Testis (tissue), 3 donors: Measurements from ENCODE around the gene STAC3. TPM values are rescaled to one million over a fixed set of nuclear protein-coding genes. Genes with fewer than 3 reads are reported as not detected.

Source experiments
- DNase-seq: peaks from one replicate; pipeline ENCODE4 v3.0.0-alpha.2; 2019
- H3K27ac ChIP-seq, 2 donors: fragments of 200-600 bp; sonication (generic); one replicate each; pipeline ENCODE4 v1.5.1; 2019
- H3K27me3 ChIP-seq: fragments of 200-600 bp; sonication (generic); one replicate; pipeline ENCODE4 v1.5.1; 2019
- H3K36me3 ChIP-seq: fragments of 200-600 bp; sonication (generic); one replicate; pipeline ENCODE4 v1.5.1; 2017; ENCODE audit warnings: low read depth; ENCODE audit errors: missing control alignments
- H3K4me1 ChIP-seq: fragments of 200-600 bp; sonication (generic); one replicate; pipeline ENCODE4 v1.5.1; 2019
- H3K4me3 ChIP-seq, 2 donors: fragments of 200-600 bp; sonication (generic); one replicate each; pipeline ENCODE4 v1.5.1; 2017 to 2019
- H3K9me3 ChIP-seq: fragments of 200-600 bp; sonication (generic); one replicate; pipeline ENCODE4 v1.5.1; 2017
- CTCF ChIP-seq, 3 experiments: fragments of 450-650 bp in 2 of 3; fragments of 200-600 bp in 1 of 3; sonication (generic) in 1 of 3; IDR thresholded peaks; one replicate each; pipeline ENCODE4 v1.5.1; 2016 to 2019; ENCODE audit warnings: antibody characterized with exemption in 3 of 3, mild to moderate bottlenecking in 2 of 3, moderate library complexity in 1 of 3
- POLR2A ChIP-seq: fragments of 450-650 bp; IDR thresholded peaks from one replicate; pipeline ENCODE4 v1.6.1; 2017; ENCODE audit warnings: antibody characterized with exemption, mild to moderate bottlenecking, moderate library complexity
- WGBS, 2 donors: methylation state at CpG; one replicate each; pipeline ENCODE4 v1.1.5; 2018; 5-methylcytosine and 5-hydroxymethylcytosine counted together
- intact Hi-C: fragments of 100-400 bp; cut with DNase I; formaldehyde crosslinking; loops from one replicate; pipeline ENCODE4 v1.15.1; 2023; ENCODE audit warnings: low total_unique reads
- polyA plus RNA-seq: library from polyadenylated mRNA; stranded (reverse); fragments of 350-450 nt; fragmentation: Illumina TruSeq; extraction: RNeasy Lipid Tissue Mini Kit (QIAGEN cat#74804); gene quantifications from one replicate; pipeline ENCODE4 v1.2.3, GENCODE V29; 2014; ENCODE audit warnings: low read depth, low replicate concordance; ENCODE audit not compliant: insufficient read depth
- total RNA-seq, 2 donors: library from RNA; depleted of rRNA; stranded (reverse); fragments of >200 nt; gene quantifications; one replicate each; pipeline ENCODE4 v1.2.3, GENCODE V29; 2016

The STAC3 gene
- total and polyA plus RNA-seq, 3 donors from 2014 or later = 5.0 to 23.4 (median 12.0) TPM

- no peak for DNase-seq
- peaks cover 6% of the 10 kb centered on the region for H3K4me1 ChIP-seq
- no peaks in the 10 kb centered on the region for H3K36me3 ChIP-seq
- no peak overlapping the region for H3K4me3 ChIP-seq
- WGBS, 2 donors = 90 to 91% methylated on average over 20 to 29 of the region's 29 CpGs
- no peak for TF ChIP-seq CTCF (IDR thresholded peaks at IDR 0.05)
- no peak for TF ChIP-seq POLR2A
- H3K9me3 ChIP-seq = no peaks in the 10 kb centered on the region
- no peak overlapping the region for H3K27ac ChIP-seq
- no peaks in the 10 kb centered on the region for H3K27me3 ChIP-seq
- intact Hi-C loops = no loop called here
These were observed 43.0 kb downstream of the STAC3 start for GRCh38 chr12:57207731-57208630.

- TF ChIP-seq POLR2A (no peak), CTCF (IDR thresholded peaks at IDR 0.05) (no peak)
- WGBS, 2 donors = 88 to 95% methylated on average over 5 to 7 of the region's 7 CpGs
- H3K36me3 ChIP-seq = no peaks in the 10 kb centered on the region
- no peak overlapping the region for H3K27ac ChIP-seq
- H3K27me3 ChIP-seq = no peaks in the 10 kb centered on the region
- intact Hi-C loops = no loop called here
- no peak for DNase-seq
- no peak overlapping the region for H3K4me3 ChIP-seq
- no peaks in the 10 kb centered on the region for H3K9me3 ChIP-seq
- H3K4me1 ChIP-seq = no peaks in the 10 kb centered on the region
These were observed 45.1 kb downstream of the STAC3 start for GRCh38 chr12:57205931-57206330.

- no peaks in the 10 kb centered on the region for H3K36me3 ChIP-seq
- intact Hi-C loops = no loop called here
- no peak overlapping the region for H3K4me3 ChIP-seq
These were observed 45.8 kb downstream of the STAC3 start for GRCh38 chr12:57205186-57205585.

GRCh38 chr12:57204454-57204853, 46.5 kb downstream of the STAC3 start:
- no peaks in the 10 kb centered on the region for H3K4me1 ChIP-seq
- H3K27me3 ChIP-seq = no peaks in the 10 kb centered on the region
- no peak for DNase-seq
- H3K36me3 ChIP-seq = no peaks in the 10 kb centered on the region
- no peaks in the 10 kb centered on the region for H3K9me3 ChIP-seq
- WGBS, 2 donors = 89% methylated on average over 15 to 19 of the region's 19 CpGs
- intact Hi-C loops = no loop called here
- H3K27ac ChIP-seq = no peak overlapping the region
- no peak overlapping the region for H3K4me3 ChIP-seq
- TF ChIP-seq CTCF (IDR thresholded peaks at IDR 0.05) (no peak), POLR2A (no peak)

More at GRCh38 chr12:57205186-57205585, 45.8 kb downstream of the STAC3 start:
- Histone ChIP-seq H3K9me3 (no peaks in the 10 kb centered on the region), H3K4me1 (no peaks in the 10 kb centered on the region), H3K27ac (no peak overlapping the region), H3K27me3 (no peaks in the 10 kb centered on the region)
- DNase-seq = no peak
- TF ChIP-seq CTCF (IDR thresholded peaks at IDR 0.05) (no peak), POLR2A (no peak)
- 86 to 92% methylated on average over 8 to 26 of the region's 26 CpGs for WGBS, 2 donors
